SJSA1 (cell line): ENCODE measurements around the gene CBLN1. TPM values are rescaled to one million over a fixed set of nuclear protein-coding genes. Genes with fewer than 3 reads are reported as not detected.

Experiments used
- DNase-seq, 2 experiments: peaks; one replicate each; pipeline ENCODE4 v3.0.0-alpha.2; 2015 to 2020; ENCODE audit warnings: low spot score in 2 of 2, low read depth in 1 of 2
- H3K27ac ChIP-seq: fragments of 250-450 bp; sonication (Bioruptor Pico); 2 replicates; pipeline ENCODE4 v1.5.1; 2020; ENCODE audit warnings: mild to moderate bottlenecking, moderate library complexity
- H3K27me3 ChIP-seq: fragments of 250-450 bp; sonication (Bioruptor Pico); replicated peaks from 2 replicates; pipeline ENCODE4 v1.5.1; 2020; ENCODE audit warnings: mild to moderate bottlenecking, moderate library complexity
- H3K36me3 ChIP-seq: fragments of 250-450 bp; sonication (Bioruptor Pico); 2 replicates; pipeline ENCODE4 v1.5.1; 2020; ENCODE audit warnings: mild to moderate bottlenecking
- H3K4me1 ChIP-seq: fragments of 250-450 bp; sonication (Bioruptor Pico); replicated peaks from 2 replicates; pipeline ENCODE4 v1.6.1; 2021; ENCODE audit warnings: mild to moderate bottlenecking
- H3K4me3 ChIP-seq: fragments of 250-450 bp; sonication (Bioruptor Pico); 2 replicates; pipeline ENCODE4 v1.5.1; 2020; ENCODE audit warnings: mild to moderate bottlenecking
- H3K9me3 ChIP-seq: fragments of 250-450 bp; sonication (Bioruptor Pico); replicated peaks from 2 replicates; pipeline ENCODE4 v1.5.1; 2020; ENCODE audit warnings: mild to moderate bottlenecking
- total RNA-seq: library from RNA; depleted of rRNA; stranded (reverse); fragments of >200 nt; shearing (Covaris generic); gene quantifications from 2 replicates; pipeline ENCODE4 v1.2.3, GENCODE V29; 2014; rRNA removed

CBLN1 gene
- total RNA-seq, result not detected in 2 replicates

DNA sequence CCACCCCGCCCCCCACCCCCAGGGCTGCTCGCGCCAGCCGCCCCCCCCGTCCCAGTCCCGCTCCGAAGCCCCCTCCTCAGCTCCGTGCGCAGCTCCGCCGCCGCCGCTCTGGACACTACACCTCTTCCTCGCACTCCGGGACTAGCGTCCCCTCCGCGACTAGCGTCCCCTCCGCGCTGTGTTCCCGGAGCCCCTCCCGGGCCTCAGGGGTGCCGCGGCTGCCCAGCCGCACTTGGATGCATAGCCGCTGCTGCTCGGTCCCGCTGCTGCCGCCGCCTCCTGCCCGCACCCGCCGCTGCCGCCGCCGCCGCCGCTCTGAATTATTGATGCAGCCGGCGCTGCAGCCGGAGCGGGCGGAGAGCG, at the start of gene CBLN1:
Gene CBLN1 (minus strand): TSS at position 359 of the 363 bp plus-strand sequence. CDS start 373 bp downstream, outside the sequence.
- H3K27ac ChIP-seq, result no peak within 1 kb of the TSS
- H3K9me3 ChIP-seq, result no peaks in the 10 kb centered on the region; the same call in none of the 2 replicates
- no peaks in the 10 kb centered on the region for H3K36me3 ChIP-seq
- peaks cover 76% of the 10 kb centered on the region for H3K27me3 ChIP-seq
- no peak for DNase-seq
- H3K4me3 ChIP-seq, result no peak within 1 kb of the TSS
- 0 out of 2 replicates have a peak, but pooled peaks cover 3% of the 10 kb centered on the region for H3K4me1 ChIP-seq

DNA sequence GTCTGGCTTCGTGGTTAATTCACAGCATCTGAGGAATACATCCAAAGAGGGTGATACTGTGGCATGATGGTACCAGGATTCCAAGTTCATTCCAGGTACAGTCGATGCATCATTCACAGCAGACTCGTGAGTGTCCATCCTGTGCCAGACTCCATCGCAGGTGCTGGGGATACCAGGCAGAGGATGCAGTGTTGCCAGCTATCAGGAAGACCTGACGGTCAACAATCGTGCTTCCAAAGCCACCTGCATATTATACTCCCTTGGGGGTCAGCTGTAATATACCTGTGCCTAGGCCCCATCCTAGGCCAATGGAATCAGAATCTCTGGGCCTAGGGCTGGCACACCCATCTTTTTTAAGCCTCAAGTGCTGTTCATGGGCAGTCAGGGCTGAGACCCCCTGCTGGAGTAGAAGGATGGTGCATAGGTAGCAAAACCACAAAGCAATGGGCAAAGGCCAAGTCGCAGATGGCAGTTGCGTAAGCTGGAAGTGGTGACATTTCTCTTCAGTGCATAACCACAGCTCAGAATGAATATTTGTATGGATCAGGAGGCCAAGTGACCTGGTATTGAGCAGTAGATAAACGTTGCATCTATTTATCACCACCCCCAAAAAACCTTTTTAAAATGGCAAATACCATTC, 49.0 kb upstream of the CBLN1 start:
- H3K27me3 ChIP-seq, result no peaks in the 10 kb centered on the region

DNA sequence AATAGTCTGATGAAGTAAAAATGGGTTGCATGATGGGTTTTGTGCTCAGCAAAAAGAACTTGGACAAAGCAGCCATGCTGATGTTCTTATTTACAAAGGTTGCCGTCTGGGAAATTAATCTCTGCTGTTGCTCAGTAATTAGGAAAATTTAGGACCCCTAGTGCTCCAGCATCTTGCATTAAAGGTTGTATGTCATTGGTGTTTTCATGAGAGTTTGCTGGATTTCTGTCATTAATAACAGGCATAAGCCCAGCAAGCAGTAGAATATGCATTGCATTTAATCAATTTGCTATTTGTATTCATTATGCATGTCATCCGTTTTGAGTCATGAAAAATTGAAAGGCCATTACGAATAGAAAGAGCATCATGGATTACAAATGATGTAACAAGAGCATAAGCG, 46.7 kb upstream of the CBLN1 start:
- no peak overlapping the region for H3K4me3 ChIP-seq
- no peaks in the 10 kb centered on the region for H3K9me3 ChIP-seq
- no peak overlapping the region for H3K27ac ChIP-seq
- no peaks in the 10 kb centered on the region for H3K36me3 ChIP-seq
- H3K4me1 ChIP-seq, result no peaks in the 10 kb centered on the region
- no peak for DNase-seq
- no peaks in the 10 kb centered on the region for H3K27me3 ChIP-seq

More for the DNA sequence above, 49.0 kb upstream of the CBLN1 start:
- no peak for DNase-seq
- Histone ChIP-seq H3K36me3 (no peaks in the 10 kb centered on the region), H3K27ac (no peak overlapping the region), H3K4me1 (no peaks in the 10 kb centered on the region), H3K4me3 (no peak overlapping the region), H3K9me3 (no peaks in the 10 kb centered on the region)

DNA sequence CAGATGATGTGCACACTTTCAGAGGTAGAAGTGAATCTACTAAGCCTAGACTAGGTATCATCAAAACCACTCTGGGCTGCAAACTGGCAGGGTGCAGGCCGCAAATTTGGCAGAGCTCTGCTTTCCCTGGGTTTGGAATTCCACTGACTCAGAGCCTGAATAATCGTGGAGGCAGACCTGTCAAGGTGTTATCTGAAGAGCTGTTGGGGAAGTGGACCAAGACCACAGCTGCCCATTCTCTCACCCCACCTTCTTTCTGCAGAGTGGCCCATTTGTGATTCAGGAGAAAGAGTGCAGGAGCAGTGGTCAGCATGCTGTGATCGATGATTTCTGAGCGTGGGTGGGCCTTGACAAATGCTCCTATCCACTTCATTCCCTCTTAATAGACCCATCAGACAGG, 45.8 kb upstream of the CBLN1 start:
- Histone ChIP-seq H3K27ac (no peak overlapping the region), H3K4me1 (no peaks in the 10 kb centered on the region), H3K4me3 (no peak overlapping the region), H3K9me3 (no peaks in the 10 kb centered on the region), H3K27me3 (no peaks in the 10 kb centered on the region), H3K36me3 (no peaks in the 10 kb centered on the region)
- DNase-seq, result no peak

DNA sequence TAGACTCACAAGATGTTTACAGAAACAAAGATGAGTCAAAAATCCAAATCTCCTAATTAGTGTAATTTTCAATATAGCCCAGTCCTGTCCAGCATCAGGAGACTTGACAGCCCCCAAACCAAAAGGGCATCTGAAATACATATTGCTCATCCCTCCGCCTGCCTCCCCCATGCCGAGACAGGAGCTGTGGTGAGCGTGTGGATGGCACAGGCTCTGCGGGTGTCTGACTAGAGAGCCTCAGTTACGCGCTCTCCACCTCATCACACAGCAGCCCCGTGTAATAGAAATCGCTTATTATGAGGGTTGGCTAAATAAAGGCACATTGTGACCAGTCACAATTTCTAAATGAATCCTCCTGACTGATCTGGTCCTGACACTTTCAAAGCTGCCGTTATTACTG, 43.1 kb upstream of the CBLN1 start:
- Histone ChIP-seq H3K4me1 (no peaks in the 10 kb centered on the region), H3K9me3 (no peaks in the 10 kb centered on the region), H3K4me3 (no peak overlapping the region), H3K27me3 (no peaks in the 10 kb centered on the region), H3K27ac (no peak overlapping the region), H3K36me3 (no peaks in the 10 kb centered on the region)
- no peak for DNase-seq

DNA sequence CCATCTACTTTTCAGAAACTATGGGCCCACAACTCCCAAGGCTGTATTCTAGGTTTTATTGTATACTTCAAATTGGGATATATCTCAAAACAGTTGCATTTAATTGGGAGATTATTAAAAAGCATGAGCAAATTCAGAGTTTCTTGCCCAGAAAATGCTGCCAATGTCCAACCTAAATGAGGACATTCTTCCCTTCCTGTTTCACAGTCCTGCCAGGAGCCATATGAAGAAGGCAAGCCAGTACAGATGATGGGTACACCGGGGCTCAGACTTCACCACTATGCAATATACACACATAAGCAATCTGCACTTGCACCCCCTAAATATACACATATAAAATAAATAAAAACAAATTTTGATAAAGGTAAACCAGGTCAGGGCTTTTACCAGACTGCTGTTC, 34.0 kb upstream of the CBLN1 start:
- no peaks in the 10 kb centered on the region for H3K9me3 ChIP-seq
- no peak for DNase-seq

DNA sequence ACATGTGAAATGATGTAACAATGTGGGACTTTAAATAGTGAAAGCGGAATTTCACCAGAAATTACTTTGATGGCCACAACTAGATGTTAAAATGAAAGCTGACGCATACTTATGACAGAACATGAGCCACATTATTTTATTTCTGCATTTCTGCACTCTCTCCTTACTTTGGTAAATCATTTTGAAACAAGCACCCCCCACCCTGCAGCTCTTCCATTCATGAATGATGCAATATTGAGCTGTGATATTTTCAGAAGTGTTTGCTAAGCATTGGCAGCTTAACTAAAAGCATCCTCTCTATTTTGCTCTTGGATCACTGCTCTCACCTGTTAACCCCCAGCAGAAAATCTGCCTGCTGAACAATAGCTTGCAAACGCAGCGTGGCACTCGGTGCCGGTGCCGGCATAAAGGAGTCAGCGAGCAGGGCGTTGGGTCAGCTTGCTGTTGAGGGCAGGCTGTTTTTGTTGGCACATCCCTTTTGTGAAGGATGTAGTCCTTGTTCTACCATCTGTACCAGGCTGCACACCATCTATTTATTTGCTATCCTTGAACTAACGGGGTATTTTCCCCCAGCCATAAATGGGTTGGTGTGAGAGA, 30.8 kb upstream of the CBLN1 start:
- H3K27me3 ChIP-seq, result no peaks in the 10 kb centered on the region; the same call in 1 of the 2 replicates
- H3K27ac ChIP-seq, result no peak overlapping the region
- no peak overlapping the region for H3K4me3 ChIP-seq
- no peaks in the 10 kb centered on the region for H3K4me1 ChIP-seq
- H3K36me3 ChIP-seq, result no peaks in the 10 kb centered on the region
- DNase-seq, result no peak
- H3K9me3 ChIP-seq, result no peaks in the 10 kb centered on the region

More for the DNA sequence above, 34.0 kb upstream of the CBLN1 start:
- Histone ChIP-seq H3K27me3 (no peaks in the 10 kb centered on the region; the same call in 1 of the 2 replicates), H3K27ac (no peak overlapping the region), H3K4me1 (no peaks in the 10 kb centered on the region), H3K4me3 (no peak overlapping the region), H3K36me3 (no peaks in the 10 kb centered on the region)

DNA sequence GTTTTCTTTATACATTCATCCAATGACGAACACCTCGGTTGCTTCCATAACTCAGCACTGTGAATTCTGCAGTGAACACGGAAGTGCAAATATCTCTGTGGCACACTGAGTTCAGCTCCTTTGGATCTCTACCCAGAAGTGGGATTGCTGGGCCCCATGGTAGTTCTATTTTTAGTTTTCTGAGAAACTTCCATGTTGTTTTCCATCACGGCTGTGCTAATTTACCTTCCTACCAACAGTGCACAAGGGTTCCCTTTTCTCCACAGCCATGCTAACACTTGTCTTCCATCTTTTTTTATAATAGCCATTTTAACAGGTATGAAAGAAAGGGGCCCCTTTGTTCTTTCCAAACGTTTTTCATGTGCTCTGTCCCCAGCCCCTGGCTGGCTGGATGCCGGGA, 30.2 kb upstream of the CBLN1 start:
- Histone ChIP-seq H3K27me3 (no peaks in the 10 kb centered on the region; the same call in 1 of the 2 replicates), H3K27ac (no peak overlapping the region), H3K4me1 (no peaks in the 10 kb centered on the region), H3K9me3 (no peaks in the 10 kb centered on the region), H3K4me3 (no peak overlapping the region), H3K36me3 (no peaks in the 10 kb centered on the region)
- DNase-seq, result no peak

DNA sequence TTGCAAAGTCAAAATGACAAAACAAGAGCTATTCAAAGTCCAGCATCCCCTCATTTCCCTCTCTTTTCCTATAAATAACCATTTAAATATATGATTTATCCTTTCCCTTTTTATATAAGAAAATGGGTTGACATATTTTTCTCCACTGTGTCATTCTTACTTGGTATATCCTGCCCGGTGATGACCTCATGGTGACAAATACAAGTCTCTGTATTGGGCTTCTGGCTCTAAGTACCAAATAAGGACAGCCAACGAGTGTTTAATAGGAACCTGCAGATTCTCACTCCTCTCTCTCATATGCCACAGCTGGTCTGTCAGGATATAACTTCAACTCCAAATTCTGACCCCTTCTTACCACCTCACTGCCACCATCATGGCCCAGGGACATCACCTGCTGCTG, 25.5 kb upstream of the CBLN1 start:
- Histone ChIP-seq H3K27me3 (no peaks in the 10 kb centered on the region), H3K9me3 (no peaks in the 10 kb centered on the region), H3K4me3 (no peak overlapping the region), H3K27ac (no peak overlapping the region), H3K4me1 (no peaks in the 10 kb centered on the region), H3K36me3 (no peaks in the 10 kb centered on the region)
- no peak for DNase-seq

DNA sequence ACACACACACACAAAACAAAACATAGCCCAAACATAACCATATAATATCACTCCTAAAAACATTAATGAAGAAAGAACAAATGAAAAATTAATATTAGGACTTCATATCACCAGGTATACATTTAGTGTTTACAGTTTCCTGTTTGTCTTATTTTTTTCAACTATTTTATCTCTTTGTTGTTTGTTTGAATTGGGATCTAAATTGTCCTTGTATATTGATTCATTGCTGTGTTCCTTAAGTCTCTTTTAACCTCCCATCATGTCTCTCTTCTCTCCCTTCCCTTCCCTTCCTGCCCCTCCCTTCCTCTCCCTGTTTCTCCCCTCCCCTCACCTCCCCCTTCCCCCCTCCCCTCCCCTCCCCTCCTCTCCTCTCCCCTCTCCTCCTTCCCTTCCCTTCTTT, 23.8 kb upstream of the CBLN1 start:
- Histone ChIP-seq H3K27ac (no peak overlapping the region), H3K4me3 (no peak overlapping the region), H3K4me1 (no peaks in the 10 kb centered on the region), H3K9me3 (no peaks in the 10 kb centered on the region), H3K36me3 (no peaks in the 10 kb centered on the region), H3K27me3 (no peaks in the 10 kb centered on the region)
- DNase-seq, result no peak

DNA sequence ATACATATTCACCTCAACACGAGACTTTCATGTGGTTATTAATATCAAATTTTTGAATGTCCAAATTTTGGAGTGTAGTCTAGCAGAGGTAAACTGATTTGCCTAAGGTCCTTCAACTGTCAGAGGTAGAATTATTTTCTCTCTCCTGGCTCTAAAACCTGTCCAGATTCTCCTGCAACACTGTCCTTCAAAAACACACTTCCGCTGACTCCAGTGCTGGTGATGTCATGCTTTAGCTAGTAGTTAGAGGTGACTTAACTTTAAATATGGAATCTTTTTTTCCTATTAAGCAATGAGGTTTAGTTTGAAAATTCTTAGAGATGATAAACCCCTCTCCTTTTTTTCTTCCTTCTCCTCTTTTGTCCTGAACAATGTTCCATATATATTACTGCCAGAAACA, 10.8 kb upstream of the CBLN1 start:
- no peak overlapping the region for H3K27ac ChIP-seq
- DNase-seq, result no peak
- no peaks in the 10 kb centered on the region for H3K9me3 ChIP-seq
- H3K4me3 ChIP-seq, result no peak overlapping the region
- H3K27me3 ChIP-seq, result 0 out of 2 replicates have a peak, but pooled peaks cover 12% of the 10 kb centered on the region
- no peaks in the 10 kb centered on the region for H3K4me1 ChIP-seq
- H3K36me3 ChIP-seq, result no peaks in the 10 kb centered on the region

DNA sequence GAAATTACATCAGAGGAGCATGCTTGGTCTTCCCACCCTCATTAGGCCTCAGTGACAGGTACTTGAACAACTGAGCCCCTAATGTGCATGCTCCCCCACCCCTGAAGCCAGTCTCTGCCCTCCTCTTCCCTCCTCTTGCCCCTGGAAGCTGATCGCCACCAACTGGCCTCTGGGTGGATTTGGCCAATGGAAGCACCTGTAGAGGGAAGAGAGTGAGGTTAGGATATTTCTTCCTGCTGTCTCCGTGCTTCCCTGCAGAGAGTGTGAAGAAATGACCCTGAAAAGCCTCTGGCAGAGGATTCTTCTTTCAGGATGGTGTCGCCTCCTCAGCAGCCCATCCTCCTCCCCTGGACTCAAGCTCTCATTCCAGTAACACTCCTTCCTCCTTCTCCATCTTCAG, 5.9 kb upstream of the CBLN1 start:
- Histone ChIP-seq H3K4me1 (no peaks in the 10 kb centered on the region), H3K4me3 (no peak overlapping the region), H3K27ac (no peak overlapping the region), H3K27me3 (peaks cover 31% of the 10 kb centered on the region), H3K36me3 (no peaks in the 10 kb centered on the region), H3K9me3 (no peaks in the 10 kb centered on the region; the same call in 1 of the 2 replicates)
- DNase-seq, result no peak

DNA sequence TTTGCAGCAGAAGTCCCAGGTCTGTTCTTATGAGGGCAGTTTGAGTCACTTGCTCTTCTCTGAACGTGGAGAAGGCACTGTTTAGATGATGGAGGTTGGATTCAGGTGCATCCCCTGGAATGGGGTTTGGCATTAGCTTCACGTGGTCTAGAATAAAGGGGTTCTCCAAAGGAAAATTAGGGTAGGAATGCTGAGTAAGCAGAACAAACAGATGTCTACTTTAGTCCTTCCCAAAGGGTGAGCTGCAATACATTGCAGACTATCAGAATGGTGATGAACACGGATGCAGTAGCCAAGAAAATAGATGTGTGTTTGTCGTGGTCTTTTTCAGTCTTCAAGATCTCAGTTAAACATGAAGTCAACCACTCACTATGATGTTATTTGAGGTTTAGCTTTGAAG, 3.3 kb upstream of the CBLN1 start:
- no peak for DNase-seq
- H3K4me1 ChIP-seq, result 0 out of 2 replicates have a peak, but pooled peaks cover 3% of the 10 kb centered on the region
- H3K36me3 ChIP-seq, result no peaks in the 10 kb centered on the region
- no peak overlapping the region for H3K4me3 ChIP-seq
- peaks cover 50% of the 10 kb centered on the region for H3K27me3 ChIP-seq
- H3K9me3 ChIP-seq, result no peaks in the 10 kb centered on the region; the same call in none of the 2 replicates
- H3K27ac ChIP-seq, result no peak overlapping the region

DNA sequence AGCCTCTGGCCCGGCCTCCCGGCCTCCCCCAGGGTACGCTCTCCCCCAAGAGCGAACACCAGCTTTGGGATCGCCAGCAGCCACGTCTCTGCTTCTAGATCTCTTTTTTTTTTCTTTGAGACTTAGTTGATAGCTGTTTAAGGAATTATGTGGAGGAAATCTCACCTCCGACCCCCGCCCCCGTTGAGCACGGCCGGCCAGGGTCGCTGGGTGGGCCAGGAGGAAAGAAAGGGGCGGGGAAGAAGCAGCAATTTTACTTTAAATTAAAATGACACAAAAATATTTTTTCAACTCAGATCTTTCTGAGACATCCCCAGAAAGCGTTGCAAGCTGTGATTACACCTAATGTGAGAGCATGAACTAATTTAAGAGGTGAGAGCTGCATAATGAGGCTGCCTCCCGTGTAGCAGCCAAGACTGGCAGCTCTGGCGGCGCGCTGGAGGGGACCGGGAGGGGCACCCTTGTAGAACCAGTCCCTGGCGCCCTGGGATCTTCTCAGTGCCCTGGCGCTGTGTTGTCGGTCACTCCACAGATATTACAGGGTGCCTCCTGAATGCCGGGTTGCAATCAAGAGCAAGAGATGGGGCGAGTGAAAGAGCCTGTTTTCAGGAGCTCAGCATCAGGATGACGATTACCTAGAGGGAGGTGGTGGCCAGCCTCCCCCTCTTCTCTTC, 1.9 kb upstream of the CBLN1 start:
- no peaks in the 10 kb centered on the region for H3K36me3 ChIP-seq

More for the DNA sequence above, 1.9 kb upstream of the CBLN1 start:
- H3K4me3 ChIP-seq, result no peak overlapping the region
- H3K27me3 ChIP-seq, result peaks cover 63% of the 10 kb centered on the region
- no peaks in the 10 kb centered on the region; the same call in none of the 2 replicates for H3K9me3 ChIP-seq
- 0 out of 2 replicates have a peak, but pooled peaks cover 3% of the 10 kb centered on the region for H3K4me1 ChIP-seq
- DNase-seq, result no peak
- H3K27ac ChIP-seq, result no peak overlapping the region
